Right atrium auricular region (tissue), 2 donors: ENCODE results near the gene SORBS2. TPM values are rescaled to one million over a fixed set of nuclear protein-coding genes. Genes with fewer than 3 reads are reported as not detected.

Source experiments
- DNase-seq: peaks from one replicate; pipeline ENCODE4 v3.0.0-alpha.2; 2019; ENCODE audit warnings: low spot score
- H3K27ac ChIP-seq, 2 donors: fragments of 200-600 bp; sonication (generic); 1 replicate in 1 of 2; 2 replicates in 1 of 2; pipeline ENCODE4 v1.5.1; 2016 to 2019
- H3K27me3 ChIP-seq, 2 donors: fragments of 200-600 bp; sonication (generic); one replicate each; pipeline versions ENCODE4 v1.5.1 to v1.6.0; 2017 to 2019
- H3K36me3 ChIP-seq: fragments of 200-600 bp; sonication (generic); one replicate; pipeline ENCODE4 v1.5.1; 2016
- H3K4me1 ChIP-seq, 2 donors: fragments of 200-600 bp; sonication (generic); one replicate each; pipeline versions ENCODE4 v1.5.1 to v1.6.0; 2017 to 2019
- H3K4me3 ChIP-seq, 2 donors: fragments of 200-600 bp; sonication (generic); 1 replicate in 1 of 2; 2 replicates in 1 of 2; pipeline ENCODE4 v1.5.1; 2017 to 2019; ENCODE audit warnings: mild to moderate bottlenecking in 1 of 2, moderate library complexity in 1 of 2
- H3K9me3 ChIP-seq, 2 donors: fragments of 200-600 bp; sonication (generic); one replicate each; pipeline ENCODE4 v1.5.1; 2019
- CTCF ChIP-seq, 2 donors: fragments of 200-600 bp; sonication (generic); IDR thresholded peaks; one replicate each; pipeline ENCODE4 v1.5.1; 2019; ENCODE audit warnings: antibody characterized with exemption in 2 of 2
- total RNA-seq, 2 donors: library from RNA; depleted of rRNA; stranded (reverse); fragments of >200 nt; gene quantifications; one replicate each; pipeline ENCODE4 v1.1.0, GENCODE V29; 2016

SORBS2 gene
- total RNA-seq, 2 donors from 2014 or later = 530 to 741 TPM

- H3K27me3 ChIP-seq = no peaks in the 10 kb centered on the region
- no peaks in the 10 kb centered on the region for H3K36me3 ChIP-seq
- no peaks in the 10 kb centered on the region for H3K9me3 ChIP-seq
- no peak for TF ChIP-seq CTCF (IDR thresholded peaks at IDR 0.05)
- no peak overlapping the region for H3K4me3 ChIP-seq
- H3K4me1 ChIP-seq = peaks cover 0 to 6% of the 10 kb centered on the region in 2 donors
- no peak for DNase-seq
- no peak overlapping the region for H3K27ac ChIP-seq
These were observed 259.7 kb downstream of the SORBS2 start for GRCh38 chr4:185552254-185552653.

- no peak for DNase-seq
- H3K9me3 ChIP-seq = no peaks in the 10 kb centered on the region
- H3K27ac ChIP-seq = no peak overlapping the region
- TF ChIP-seq CTCF (IDR thresholded peaks at IDR 0.05) = no peak
- no peak overlapping the region for H3K4me3 ChIP-seq
- no peaks in the 10 kb centered on the region for H3K27me3 ChIP-seq
- no peaks in the 10 kb centered on the region for H3K36me3 ChIP-seq
- peaks cover 0 to 6% of the 10 kb centered on the region in 2 donors for H3K4me1 ChIP-seq
These were observed 261.1 kb downstream of the SORBS2 start for GRCh38 chr4:185550933-185551332.

- Histone ChIP-seq H3K4me1 (peaks cover 0 to 6% of the 10 kb centered on the region in 2 donors), H3K27ac (no peak overlapping the region), H3K27me3 (no peaks in the 10 kb centered on the region), H3K4me3 (no peak overlapping the region), H3K9me3 (no peaks in the 10 kb centered on the region), H3K36me3 (no peaks in the 10 kb centered on the region)
- no peak for TF ChIP-seq CTCF (IDR thresholded peaks at IDR 0.05)
- no peak for DNase-seq
These were observed 262.8 kb downstream of the SORBS2 start for GRCh38 chr4:185549095-185549639.

- Histone ChIP-seq H3K36me3 (no peaks in the 10 kb centered on the region), H3K4me3 (no peak overlapping the region), H3K27me3 (no peaks in the 10 kb centered on the region), H3K9me3 (no peaks in the 10 kb centered on the region), H3K27ac (no peak overlapping the region), H3K4me1 (peaks cover 0 to 6% of the 10 kb centered on the region in 2 donors)
- TF ChIP-seq CTCF (IDR thresholded peaks at IDR 0.05) = no peak
- DNase-seq = no peak
These were observed 263.4 kb downstream of the SORBS2 start for GRCh38 chr4:185548587-185548986.

- Histone ChIP-seq H3K27ac (no peak overlapping the region), H3K4me1 (peaks cover 0 to 20% of the 10 kb centered on the region in 2 donors), H3K27me3 (no peaks in the 10 kb centered on the region), H3K4me3 (no peak overlapping the region), H3K36me3 (no peaks in the 10 kb centered on the region), H3K9me3 (no peaks in the 10 kb centered on the region)
- DNase-seq = no peak
- TF ChIP-seq CTCF (IDR thresholded peaks at IDR 0.05) = no peak
These were observed 265.7 kb downstream of the SORBS2 start for GRCh38 chr4:185546335-185546734.
